Measurements from ENCODE around the gene EN1.

DNA sequence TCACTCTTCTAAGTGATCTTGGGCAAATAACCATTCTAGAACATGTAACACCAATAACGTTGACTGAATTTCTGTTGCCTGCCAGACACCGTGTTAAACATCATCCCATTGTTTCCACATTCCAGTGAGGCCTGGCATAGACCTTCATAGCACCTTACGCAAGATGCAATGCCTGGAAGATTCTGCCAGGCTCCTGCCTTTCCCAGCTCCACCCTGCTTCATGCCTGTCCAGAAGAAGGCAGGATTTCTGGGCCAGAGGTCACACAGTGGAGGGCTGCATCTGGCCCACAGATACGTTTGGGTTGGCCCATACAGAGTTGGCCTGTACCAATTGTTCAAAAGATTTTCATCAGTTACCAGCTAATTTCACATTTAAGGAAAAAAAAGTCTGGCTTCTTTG lies 46.3 kb downstream of the EN1 start:
- TF ChIP-seq POLR2AphosphoS2 (conservative IDR thresholded peaks at IDR 0.05; ENCODE audit: low read length) (no peak), PHF8 (IDR thresholded peaks at IDR 0.05; ENCODE audit: borderline replicate concordance, low read depth) (no peak), ZFP36 (IDR thresholded peaks at IDR 0.05; ENCODE audit: borderline replicate concordance, partially characterized antibody) (no peak), TP53 (CRISPR knock-in tag; IDR thresholded peaks at IDR 0.05) (no peak), HOXB5 (CRISPR knock-in tag; IDR thresholded peaks at IDR 0.05) (no peak)
- TF ChIP-seq, protein P1, sequence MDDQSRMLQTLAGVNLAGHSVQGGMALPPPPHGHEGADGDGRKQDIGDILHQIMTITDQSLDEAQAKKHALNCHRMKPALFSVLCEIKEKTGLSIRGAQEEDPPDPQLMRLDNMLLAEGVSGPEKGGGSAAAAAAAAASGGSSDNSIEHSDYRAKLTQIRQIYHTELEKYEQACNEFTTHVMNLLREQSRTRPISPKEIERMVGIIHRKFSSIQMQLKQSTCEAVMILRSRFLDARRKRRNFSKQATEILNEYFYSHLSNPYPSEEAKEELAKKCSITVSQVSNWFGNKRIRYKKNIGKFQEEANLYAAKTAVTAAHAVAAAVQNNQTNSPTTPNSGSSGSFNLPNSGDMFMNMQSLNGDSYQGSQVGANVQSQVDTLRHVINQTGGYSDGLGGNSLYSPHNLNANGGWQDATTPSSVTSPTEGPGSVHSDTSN (IDR thresholded peaks at IDR 0.05), result no peak
- TF ChIP-seq, protein P2, sequence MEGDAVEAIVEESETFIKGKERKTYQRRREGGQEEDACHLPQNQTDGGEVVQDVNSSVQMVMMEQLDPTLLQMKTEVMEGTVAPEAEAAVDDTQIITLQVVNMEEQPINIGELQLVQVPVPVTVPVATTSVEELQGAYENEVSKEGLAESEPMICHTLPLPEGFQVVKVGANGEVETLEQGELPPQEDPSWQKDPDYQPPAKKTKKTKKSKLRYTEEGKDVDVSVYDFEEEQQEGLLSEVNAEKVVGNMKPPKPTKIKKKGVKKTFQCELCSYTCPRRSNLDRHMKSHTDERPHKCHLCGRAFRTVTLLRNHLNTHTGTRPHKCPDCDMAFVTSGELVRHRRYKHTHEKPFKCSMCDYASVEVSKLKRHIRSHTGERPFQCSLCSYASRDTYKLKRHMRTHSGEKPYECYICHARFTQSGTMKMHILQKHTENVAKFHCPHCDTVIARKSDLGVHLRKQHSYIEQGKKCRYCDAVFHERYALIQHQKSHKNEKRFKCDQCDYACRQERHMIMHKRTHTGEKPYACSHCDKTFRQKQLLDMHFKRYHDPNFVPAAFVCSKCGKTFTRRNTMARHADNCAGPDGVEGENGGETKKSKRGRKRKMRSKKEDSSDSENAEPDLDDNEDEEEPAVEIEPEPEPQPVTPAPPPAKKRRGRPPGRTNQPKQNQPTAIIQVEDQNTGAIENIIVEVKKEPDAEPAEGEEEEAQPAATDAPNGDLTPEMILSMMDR (IDR thresholded peaks at IDR 0.05), result no peak
- TF ChIP-seq, protein P3, sequence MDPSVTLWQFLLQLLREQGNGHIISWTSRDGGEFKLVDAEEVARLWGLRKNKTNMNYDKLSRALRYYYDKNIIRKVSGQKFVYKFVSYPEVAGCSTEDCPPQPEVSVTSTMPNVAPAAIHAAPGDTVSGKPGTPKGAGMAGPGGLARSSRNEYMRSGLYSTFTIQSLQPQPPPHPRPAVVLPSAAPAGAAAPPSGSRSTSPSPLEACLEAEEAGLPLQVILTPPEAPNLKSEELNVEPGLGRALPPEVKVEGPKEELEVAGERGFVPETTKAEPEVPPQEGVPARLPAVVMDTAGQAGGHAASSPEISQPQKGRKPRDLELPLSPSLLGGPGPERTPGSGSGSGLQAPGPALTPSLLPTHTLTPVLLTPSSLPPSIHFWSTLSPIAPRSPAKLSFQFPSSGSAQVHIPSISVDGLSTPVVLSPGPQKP (IDR thresholded peaks at IDR 0.05; ENCODE audit: low read depth, low read length), result no peak
- TF ChIP-seq, protein P4, sequence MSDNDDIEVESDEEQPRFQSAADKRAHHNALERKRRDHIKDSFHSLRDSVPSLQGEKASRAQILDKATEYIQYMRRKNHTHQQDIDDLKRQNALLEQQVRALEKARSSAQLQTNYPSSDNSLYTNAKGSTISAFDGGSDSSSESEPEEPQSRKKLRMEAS (IDR thresholded peaks at IDR 0.05), result no peak

Measured in A549 (cell line).